Smooth muscle cell (in vitro differentiated cells): ENCODE data around the gene GCGR. TPM values are rescaled to one million over a fixed set of nuclear protein-coding genes. Genes with fewer than 3 reads are reported as not detected.

Experiments used
- DNase-seq: peaks from one replicate; lab custom pipeline; 2025; ENCODE audit not compliant: unreplicated experiment; lab: John Stamatoyannopoulos, UW
- H2AFZ ChIP-seq: fragments of 200-600 bp; sonication (generic); 2 replicates; pipeline ENCODE4 v1.6.0; 2016; ENCODE audit warnings: antibody characterized with exemption, low read depth, mild to moderate bottlenecking
- H3F3A ChIP-seq: fragments of 200-600 bp; sonication (generic); 2 replicates; pipeline ENCODE4 v1.6.0; 2017; ENCODE audit warnings: antibody characterized with exemption, low read depth
- H3K27ac ChIP-seq: fragments of 200-600 bp; sonication (generic); 2 replicates; pipeline ENCODE4 v1.5.1; 2016; ENCODE audit warnings: low read depth, mild to moderate bottlenecking
- H3K27me3 ChIP-seq: fragments of 200-600 bp; sonication (generic); 2 replicates; pipeline ENCODE4 v1.6.1; 2016; ENCODE audit warnings: low read depth, mild to moderate bottlenecking
- H3K36me3 ChIP-seq: fragments of 200-600 bp; sonication (generic); 2 replicates; pipeline ENCODE4 v1.5.1; 2016; ENCODE audit warnings: low read depth
- H3K4me1 ChIP-seq: fragments of 200-600 bp; sonication (generic); 2 replicates; pipeline ENCODE4 v1.5.1; 2016; ENCODE audit warnings: low read depth
- H3K4me2 ChIP-seq: fragments of 200-600 bp; sonication (generic); 2 replicates; pipeline ENCODE4 v1.6.0; 2016; ENCODE audit warnings: mild to moderate bottlenecking
- H3K4me3 ChIP-seq: fragments of 200-600 bp; sonication (generic); 2 replicates; pipeline ENCODE4 v1.5.1; 2016; ENCODE audit warnings: mild to moderate bottlenecking
- H3K79me2 ChIP-seq: fragments of 200-600 bp; sonication (generic); 2 replicates; pipeline ENCODE4 v1.6.0; 2016; ENCODE audit warnings: low read depth, mild to moderate bottlenecking
- H3K9ac ChIP-seq: fragments of 200-600 bp; sonication (generic); 2 replicates; pipeline ENCODE4 v1.6.0; 2016; ENCODE audit warnings: low read depth
- H3K9me3 ChIP-seq: fragments of 200-600 bp; sonication (generic); replicated peaks from 2 replicates; pipeline ENCODE4 v1.5.1; 2016; ENCODE audit warnings: low read depth
- H4K20me1 ChIP-seq: fragments of 200-600 bp; sonication (generic); 2 replicates; pipeline ENCODE4 v1.6.0; 2016; ENCODE audit warnings: low read depth
- WGBS: methylation state at CpG from one replicate; pipeline ENCODE4 v1.1.7; 2016; ENCODE audit warnings: low lambda C conversion rate; 5-methylcytosine and 5-hydroxymethylcytosine counted together
- polyA plus RNA-seq: library from polyadenylated mRNA; unstranded; fragments of >200 nt; fragmentation: Nextera tagmentation; extraction: Ambion mirVana; gene quantifications from 2 replicates; pipeline ENCODE4 v1.2.1, GENCODE V29; 2016
- total RNA-seq: library from RNA; depleted of rRNA; stranded (reverse); fragments of >200 nt; gene quantifications from 2 replicates; pipeline ENCODE4 v1.2.3, GENCODE V29; 2014
- TF ChIP-seq, protein P1 (sequence below): fragments of 200-600 bp; sonication (generic); IDR thresholded peaks from 2 replicates; pipeline ENCODE4 v1.5.1; 2017; ENCODE audit warnings: borderline replicate concordance, mild to moderate bottlenecking, antibody characterized with exemption; ENCODE audit not compliant: insufficient read depth, poor library complexity, severe bottlenecking

Gene GCGR
- total and polyA plus RNA-seq, 2 experiments from 2014 or later = not detected

DNA sequence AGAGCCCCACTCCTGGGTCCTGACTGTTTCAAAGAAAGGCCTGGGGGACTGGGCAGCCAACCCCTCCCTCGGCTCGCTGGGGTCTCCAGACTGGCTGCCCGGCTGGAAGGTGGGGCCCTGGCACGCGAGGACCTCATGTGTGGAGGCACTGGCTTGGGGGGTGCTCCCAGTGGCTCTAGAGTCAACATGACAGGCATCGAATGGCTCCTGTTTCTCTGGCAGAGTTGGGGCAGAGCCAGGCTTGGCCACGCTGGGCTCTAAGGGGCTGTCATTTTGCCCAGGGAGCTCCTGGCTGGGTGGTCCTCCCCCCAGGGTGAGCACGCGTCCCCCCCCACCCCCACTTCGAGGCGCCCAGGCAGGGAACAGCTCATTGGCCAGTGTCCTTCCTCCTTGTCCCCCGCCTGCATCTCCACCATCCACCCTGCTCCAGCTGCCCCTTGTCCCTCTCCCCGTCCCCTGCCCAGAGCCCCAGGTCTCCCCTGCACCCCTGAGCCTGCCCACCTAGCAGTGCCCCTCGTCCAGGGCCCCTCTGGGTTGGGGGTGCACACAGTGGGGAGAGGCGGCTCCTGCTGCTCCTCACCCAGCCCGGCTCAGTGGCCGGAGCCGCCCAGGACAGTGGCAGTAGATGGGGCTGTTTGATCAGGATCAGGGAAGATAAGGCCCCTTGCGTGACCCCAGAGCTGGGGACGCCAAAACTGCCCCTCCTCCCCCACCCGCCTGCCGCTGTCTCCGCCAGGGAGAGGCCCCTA lies 2.7 kb downstream of the GCGR start:
- Histone ChIP-seq H3K27me3 (peaks cover 66% of the 10 kb centered on the region), H3K36me3 (no peaks in the 10 kb centered on the region), H3F3A (no peaks in the 10 kb centered on the region), H3K4me3 (no peak overlapping the region), H3K9ac (no peak overlapping the region), H3K9me3 (no peaks in the 10 kb centered on the region), H3K27ac (no peak overlapping the region), H2AFZ (no peak overlapping the region), H3K79me2 (no peaks in the 10 kb centered on the region), H3K4me2 (no peak overlapping the region), H4K20me1 (no peaks in the 10 kb centered on the region), H3K4me1 (peaks cover 3% of the 10 kb centered on the region)
- no peak for DNase-seq
- 58% methylated on average over 13 of the region's 23 CpGs for WGBS
- TF ChIP-seq, protein P1, sequence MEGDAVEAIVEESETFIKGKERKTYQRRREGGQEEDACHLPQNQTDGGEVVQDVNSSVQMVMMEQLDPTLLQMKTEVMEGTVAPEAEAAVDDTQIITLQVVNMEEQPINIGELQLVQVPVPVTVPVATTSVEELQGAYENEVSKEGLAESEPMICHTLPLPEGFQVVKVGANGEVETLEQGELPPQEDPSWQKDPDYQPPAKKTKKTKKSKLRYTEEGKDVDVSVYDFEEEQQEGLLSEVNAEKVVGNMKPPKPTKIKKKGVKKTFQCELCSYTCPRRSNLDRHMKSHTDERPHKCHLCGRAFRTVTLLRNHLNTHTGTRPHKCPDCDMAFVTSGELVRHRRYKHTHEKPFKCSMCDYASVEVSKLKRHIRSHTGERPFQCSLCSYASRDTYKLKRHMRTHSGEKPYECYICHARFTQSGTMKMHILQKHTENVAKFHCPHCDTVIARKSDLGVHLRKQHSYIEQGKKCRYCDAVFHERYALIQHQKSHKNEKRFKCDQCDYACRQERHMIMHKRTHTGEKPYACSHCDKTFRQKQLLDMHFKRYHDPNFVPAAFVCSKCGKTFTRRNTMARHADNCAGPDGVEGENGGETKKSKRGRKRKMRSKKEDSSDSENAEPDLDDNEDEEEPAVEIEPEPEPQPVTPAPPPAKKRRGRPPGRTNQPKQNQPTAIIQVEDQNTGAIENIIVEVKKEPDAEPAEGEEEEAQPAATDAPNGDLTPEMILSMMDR = no peak

DNA sequence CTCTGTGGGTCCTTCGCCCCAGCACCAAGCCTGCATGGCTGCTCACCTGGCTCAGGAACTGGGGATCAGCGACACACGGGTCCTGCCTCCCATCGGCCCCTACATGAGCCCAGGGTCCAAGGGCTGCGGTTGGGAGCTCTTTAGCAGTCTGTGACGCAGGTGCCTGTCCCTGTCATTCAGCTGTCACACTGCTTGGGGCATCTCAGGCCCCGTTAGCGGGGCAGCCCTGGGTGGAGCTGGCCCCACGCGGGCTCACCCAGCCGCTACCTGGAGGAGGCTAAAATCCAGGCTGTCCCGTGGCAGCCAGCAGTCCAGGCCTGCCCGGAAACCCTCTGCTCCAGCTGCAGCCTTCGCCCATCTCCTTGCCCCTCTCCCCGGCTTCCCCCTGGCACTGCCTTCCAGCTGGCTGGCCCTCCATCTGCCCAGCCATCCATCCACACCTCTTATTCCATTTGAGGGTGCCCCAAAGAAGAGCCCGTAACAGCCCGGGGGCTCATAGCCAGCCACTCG lies 3.3 kb downstream of the GCGR start:
- H3K4me3 ChIP-seq = no peak overlapping the region
- H4K20me1 ChIP-seq = no peaks in the 10 kb centered on the region
- WGBS = 71% methylated on average over 18 of the region's 18 CpGs
- no peaks in the 10 kb centered on the region for H3K36me3 ChIP-seq
- H3K4me2 ChIP-seq = no peak overlapping the region
- no peaks in the 10 kb centered on the region for H3K9me3 ChIP-seq
- H3K27ac ChIP-seq = no peak overlapping the region
- H3F3A ChIP-seq = no peaks in the 10 kb centered on the region
- TF ChIP-seq, protein P1 = no peak
- H3K4me1 ChIP-seq = peaks cover 3% of the 10 kb centered on the region
- no peak for DNase-seq
- H3K79me2 ChIP-seq = no peaks in the 10 kb centered on the region
- H3K9ac ChIP-seq = no peak overlapping the region
- peaks cover 60% of the 10 kb centered on the region for H3K27me3 ChIP-seq
- no peak overlapping the region for H2AFZ ChIP-seq

- no peak overlapping the region for H3K9ac ChIP-seq
- H3F3A ChIP-seq = no peaks in the 10 kb centered on the region
- H3K36me3 ChIP-seq = no peaks in the 10 kb centered on the region
- no peak for DNase-seq
- H3K9me3 ChIP-seq = no peaks in the 10 kb centered on the region
- WGBS = 88% methylated on average over 9 of the region's 13 CpGs
- no peak overlapping the region for H3K4me2 ChIP-seq
- no peak overlapping the region for H3K4me3 ChIP-seq
- peaks cover 3% of the 10 kb centered on the region for H3K4me1 ChIP-seq
- TF ChIP-seq, protein P1 = no peak
- H4K20me1 ChIP-seq = no peaks in the 10 kb centered on the region
- no peak overlapping the region for H3K27ac ChIP-seq
- H2AFZ ChIP-seq = no peak overlapping the region
- no peaks in the 10 kb centered on the region for H3K79me2 ChIP-seq
- peaks cover 54% of the 10 kb centered on the region for H3K27me3 ChIP-seq
These were observed 3.9 kb downstream of the GCGR start for GRCh38 chr17:81807839-81808238.
